ENCODE data around the gene FOXJ1. TPM values are rescaled to one million over a fixed set of nuclear protein-coding genes. Genes with fewer than 3 reads are reported as not detected.

The FOXJ1 gene
- total RNA-seq, 1 donor from 2014 or later: not detected

GRCh38 chr17:76091526-76092286 lies 49.3 kb downstream of the FOXJ1 start:
- ATAC-seq: no peak

- ATAC-seq: no peak
These were observed 50.4 kb downstream of the FOXJ1 start for GRCh38 chr17:76090517-76091129.

- ATAC-seq: no peak
These were observed 51.1 kb downstream of the FOXJ1 start for GRCh38 chr17:76089680-76090516.

- ATAC-seq: no peak
These were observed 52.0 kb downstream of the FOXJ1 start for GRCh38 chr17:76088868-76089576.

GRCh38 chr17:76088041-76088867 lies 52.8 kb downstream of the FOXJ1 start:
- no peak for ATAC-seq

- ATAC-seq: no peak
These were observed 53.5 kb downstream of the FOXJ1 start for GRCh38 chr17:76087531-76087930.

GRCh38 chr17:76086384-76086783 lies 54.7 kb downstream of the FOXJ1 start:
- no peak for ATAC-seq

Other genes starting within 250 kb of the FOXJ1 start
- 10.6 TPM for gene TRIM65, start 244.3 kb downstream of the FOXJ1 start, total RNA-seq
- gene MRPL38, start 236.4 kb downstream of the FOXJ1 start, total RNA-seq: 81.8 TPM
- 7.8 TPM for gene FBF1, start 200.2 kb downstream of the FOXJ1 start, total RNA-seq
- gene ACOX1, start 162.1 kb downstream of the FOXJ1 start, total RNA-seq: 66.0 TPM
- 25.5 TPM for gene TEN1, start 162.0 kb downstream of the FOXJ1 start, total RNA-seq
- gene CDK3, start 140.4 kb downstream of the FOXJ1 start, total RNA-seq: 4.1 TPM
- gene EVPL, start 113.9 kb downstream of the FOXJ1 start, total RNA-seq: 175 TPM
- gene SRP68, start 68.7 kb downstream of the FOXJ1 start, total RNA-seq: 71.5 TPM
- 0.44 TPM for gene GALR2, start 66.5 kb downstream of the FOXJ1 start, total RNA-seq
- gene ZACN, start 62.1 kb downstream of the FOXJ1 start, total RNA-seq: not detected
- 91.1 TPM for gene EXOC7, start 37.5 kb downstream of the FOXJ1 start, total RNA-seq
- gene RNF157, start 99.2 kb upstream of the FOXJ1 start, total RNA-seq: 0.32 TPM
- 86.9 TPM for gene UBALD2, start 124.1 kb upstream of the FOXJ1 start, total RNA-seq
- 1.6 TPM for gene QRICH2, start 167.0 kb upstream of the FOXJ1 start, total RNA-seq
- gene PRPSAP1, start 212.7 kb upstream of the FOXJ1 start, total RNA-seq: 42.0 TPM
- 13.1 TPM for gene SPHK1, start 243.4 kb upstream of the FOXJ1 start, total RNA-seq

Measured in esophagus mucosa (tissue), 1 donor.